ENCODE results near the gene CC2D2A.
"Not testable (repeated sequence)": the region's sequence is repeated elsewhere in the genome, so short reads cannot be mapped to it uniquely, and the experiment has no call there.

Gene CC2D2A

DNA sequence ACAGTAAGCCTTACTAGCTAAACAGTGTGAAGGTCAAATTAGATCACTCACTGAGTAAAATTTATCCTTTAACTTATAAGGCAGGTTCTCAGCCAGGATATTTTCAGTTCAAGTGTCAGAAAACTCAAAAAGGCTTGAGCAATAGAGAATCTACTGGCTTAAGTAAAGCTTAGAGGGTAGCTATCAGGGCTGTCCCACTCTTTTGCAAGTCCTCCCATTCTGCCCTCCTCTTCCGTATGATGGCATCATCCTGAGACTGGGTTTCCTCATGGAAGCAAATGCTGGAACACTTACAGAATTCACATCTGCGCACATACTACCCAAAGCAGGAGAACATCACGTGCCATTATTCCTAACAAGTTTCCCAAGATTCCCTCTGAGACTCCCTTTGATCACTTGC is 130.5 kb downstream of the CC2D2A start:
- no peak overlapping the region for H3K4me3 ChIP-seq (ENCODE audit: severe bottlenecking)
- ATAC-seq (ENCODE audit: low read depth) = no peak
- no peaks in the 10 kb centered on the region for H3K9me3 ChIP-seq (ENCODE audit: severe bottlenecking)
- no peak overlapping the region for H3K27ac ChIP-seq (ENCODE audit: poor library complexity, severe bottlenecking)
- TF ChIP-seq, protein P1, sequence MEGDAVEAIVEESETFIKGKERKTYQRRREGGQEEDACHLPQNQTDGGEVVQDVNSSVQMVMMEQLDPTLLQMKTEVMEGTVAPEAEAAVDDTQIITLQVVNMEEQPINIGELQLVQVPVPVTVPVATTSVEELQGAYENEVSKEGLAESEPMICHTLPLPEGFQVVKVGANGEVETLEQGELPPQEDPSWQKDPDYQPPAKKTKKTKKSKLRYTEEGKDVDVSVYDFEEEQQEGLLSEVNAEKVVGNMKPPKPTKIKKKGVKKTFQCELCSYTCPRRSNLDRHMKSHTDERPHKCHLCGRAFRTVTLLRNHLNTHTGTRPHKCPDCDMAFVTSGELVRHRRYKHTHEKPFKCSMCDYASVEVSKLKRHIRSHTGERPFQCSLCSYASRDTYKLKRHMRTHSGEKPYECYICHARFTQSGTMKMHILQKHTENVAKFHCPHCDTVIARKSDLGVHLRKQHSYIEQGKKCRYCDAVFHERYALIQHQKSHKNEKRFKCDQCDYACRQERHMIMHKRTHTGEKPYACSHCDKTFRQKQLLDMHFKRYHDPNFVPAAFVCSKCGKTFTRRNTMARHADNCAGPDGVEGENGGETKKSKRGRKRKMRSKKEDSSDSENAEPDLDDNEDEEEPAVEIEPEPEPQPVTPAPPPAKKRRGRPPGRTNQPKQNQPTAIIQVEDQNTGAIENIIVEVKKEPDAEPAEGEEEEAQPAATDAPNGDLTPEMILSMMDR (IDR thresholded peaks at IDR 0.05; ENCODE audit: poor library complexity, severe bottlenecking) = no peak
- H3K27me3 ChIP-seq (ENCODE audit: insufficient read depth, poor library complexity, severe bottlenecking) = no peaks in the 10 kb centered on the region
- H3K4me1 ChIP-seq (ENCODE audit: insufficient read depth, poor library complexity, severe bottlenecking) = no peaks in the 10 kb centered on the region
- H3K36me3 ChIP-seq (ENCODE audit: low read depth) = peaks cover 19% of the 10 kb centered on the region
- no peak for DNase-seq (ENCODE audit: low spot score)

GRCh38 chr4:15601862-15602261 is 132.2 kb downstream of the CC2D2A start:
- no peaks in the 10 kb centered on the region for H3K9me3 ChIP-seq (ENCODE audit: severe bottlenecking)
- no peaks in the 10 kb centered on the region for H3K27me3 ChIP-seq (ENCODE audit: insufficient read depth, poor library complexity, severe bottlenecking)
- no peak overlapping the region for H3K27ac ChIP-seq (ENCODE audit: poor library complexity, severe bottlenecking)
- H3K4me1 ChIP-seq (ENCODE audit: insufficient read depth, poor library complexity, severe bottlenecking) = no peaks in the 10 kb centered on the region
- H3K4me3 ChIP-seq (ENCODE audit: severe bottlenecking) = no peak overlapping the region
- 0 out of 3 replicates have a peak, but pooled peaks have one; percentile 38 for ATAC-seq (ENCODE audit: low read depth)
- peaks cover 36% of the 10 kb centered on the region for H3K36me3 ChIP-seq (ENCODE audit: low read depth)
- no peak for DNase-seq (ENCODE audit: low spot score)
- TF ChIP-seq, protein P1 (IDR thresholded peaks at IDR 0.05; ENCODE audit: poor library complexity, severe bottlenecking) = no peak

- Histone ChIP-seq H3K9me3 (ENCODE audit: severe bottlenecking) (no peaks in the 10 kb centered on the region), H3K27ac (ENCODE audit: poor library complexity, severe bottlenecking) (no peak overlapping the region), H3K4me3 (ENCODE audit: severe bottlenecking) (no peak overlapping the region), H3K4me1 (ENCODE audit: insufficient read depth, poor library complexity, severe bottlenecking) (no peaks in the 10 kb centered on the region), H3K36me3 (ENCODE audit: low read depth) (peaks cover 39% of the 10 kb centered on the region), H3K27me3 (ENCODE audit: insufficient read depth, poor library complexity, severe bottlenecking) (no peaks in the 10 kb centered on the region)
- TF ChIP-seq, protein P1 (IDR thresholded peaks at IDR 0.05; ENCODE audit: poor library complexity, severe bottlenecking) = no peak
- no peak for DNase-seq (ENCODE audit: low spot score)
- ATAC-seq (ENCODE audit: low read depth) = no peak
These were observed 135.9 kb downstream of the CC2D2A start for GRCh38 chr4:15605537-15605936.

GRCh38 chr4:15610855-15611254 is 141.2 kb downstream of the CC2D2A start:
- Histone ChIP-seq H3K27me3 (ENCODE audit: insufficient read depth, poor library complexity, severe bottlenecking) (no peaks in the 10 kb centered on the region), H3K36me3 (ENCODE audit: low read depth) (peaks cover 52% of the 10 kb centered on the region), H3K9me3 (ENCODE audit: severe bottlenecking) (no peaks in the 10 kb centered on the region), H3K4me3 (ENCODE audit: severe bottlenecking) (no peak overlapping the region), H3K27ac (ENCODE audit: poor library complexity, severe bottlenecking) (no peak overlapping the region), H3K4me1 (ENCODE audit: insufficient read depth, poor library complexity, severe bottlenecking) (no peaks in the 10 kb centered on the region)
- ATAC-seq (ENCODE audit: low read depth) = no peak
- DNase-seq (ENCODE audit: low spot score) = no peak
- TF ChIP-seq, protein P1 (IDR thresholded peaks at IDR 0.05; ENCODE audit: poor library complexity, severe bottlenecking) = no peak

- H3K27me3 ChIP-seq (ENCODE audit: insufficient read depth, poor library complexity, severe bottlenecking) = no peaks in the 10 kb centered on the region
- H3K4me1 ChIP-seq (ENCODE audit: insufficient read depth, poor library complexity, severe bottlenecking) = no peaks in the 10 kb centered on the region
- ATAC-seq (ENCODE audit: low read depth) = no peak
- TF ChIP-seq, protein P1 (IDR thresholded peaks at IDR 0.05; ENCODE audit: poor library complexity, severe bottlenecking) = no peak
- no peaks in the 10 kb centered on the region for H3K9me3 ChIP-seq (ENCODE audit: severe bottlenecking)
- no peak overlapping the region for H3K27ac ChIP-seq (ENCODE audit: poor library complexity, severe bottlenecking)
- no peak overlapping the region for H3K4me3 ChIP-seq (ENCODE audit: severe bottlenecking)
- peaks cover 45% of the 10 kb centered on the region for H3K36me3 ChIP-seq (ENCODE audit: low read depth)
- no peak for DNase-seq (ENCODE audit: low spot score)
These were observed 142.5 kb downstream of the CC2D2A start for GRCh38 chr4:15612136-15612535.

GRCh38 chr4:15614891-15615290 is 145.2 kb downstream of the CC2D2A start:
- not testable (repeated sequence) for ATAC-seq (ENCODE audit: low read depth); H3K4me1 ChIP-seq (ENCODE audit: insufficient read depth, poor library complexity, severe bottlenecking); H3K4me3 ChIP-seq (ENCODE audit: severe bottlenecking); H3K9me3 ChIP-seq (ENCODE audit: severe bottlenecking); H3K27me3 ChIP-seq (ENCODE audit: insufficient read depth, poor library complexity, severe bottlenecking); DNase-seq (ENCODE audit: low spot score); H3K27ac ChIP-seq (ENCODE audit: poor library complexity, severe bottlenecking)
- H3K36me3 ChIP-seq (ENCODE audit: low read depth) = peaks cover 41% of the 10 kb centered on the region

DNA sequence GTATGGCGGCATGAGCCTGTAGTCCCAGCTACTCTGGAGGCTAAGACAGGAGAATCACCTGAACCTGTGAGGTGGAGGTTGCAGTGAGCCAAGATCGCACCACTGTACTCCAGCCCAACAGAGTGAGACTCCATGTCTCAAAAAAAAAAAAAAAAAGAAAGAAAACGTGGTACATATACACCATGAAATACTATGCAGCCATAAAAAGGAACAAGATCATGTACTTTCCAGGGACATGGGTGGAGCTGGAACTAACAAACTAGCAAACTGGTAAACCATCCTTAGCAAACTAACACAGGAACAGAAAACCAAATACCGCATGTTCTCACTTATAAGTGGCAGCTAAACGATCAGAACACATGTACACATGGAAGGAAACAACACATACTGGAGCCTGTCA is 147.7 kb downstream of the CC2D2A start:
- H3K9me3 ChIP-seq (ENCODE audit: severe bottlenecking); ATAC-seq (ENCODE audit: low read depth); H3K4me1 ChIP-seq (ENCODE audit: insufficient read depth, poor library complexity, severe bottlenecking); DNase-seq (ENCODE audit: low spot score); H3K27ac ChIP-seq (ENCODE audit: poor library complexity, severe bottlenecking); H3K4me3 ChIP-seq (ENCODE audit: severe bottlenecking); H3K27me3 ChIP-seq (ENCODE audit: insufficient read depth, poor library complexity, severe bottlenecking): not testable (repeated sequence)
- H3K36me3 ChIP-seq (ENCODE audit: low read depth) = peaks cover 42% of the 10 kb centered on the region

Measured in RWPE2 (cell line).